Adipocyte (in vitro differentiated cells): ENCODE measurements around the gene SDCBP2.
"Not testable (repeated sequence)": the region's sequence is repeated elsewhere in the genome, so short reads cannot be mapped to it uniquely, and the experiment has no call there.

ENCODE experiments used
- DNase-seq: peaks from one replicate; pipeline ENCODE4 v3.0.0-alpha.2; 2015; ENCODE audit warnings: low read depth
- H3K27me3 ChIP-seq: replicated peaks from 2 replicates; pipeline ENCODE4 v1.7.0; 2013; ENCODE audit warnings: mild to moderate bottlenecking, low read length, moderate library complexity; ENCODE audit not compliant: control insufficient read depth, insufficient read depth
- H3K36me3 ChIP-seq: 2 replicates; pipeline ENCODE4 v1.7.0; 2013; ENCODE audit warnings: low read length, mild to moderate bottlenecking, moderate library complexity; ENCODE audit not compliant: control insufficient read depth, insufficient read depth, severe bottlenecking
- H3K4me1 ChIP-seq: 2 replicates; pipeline ENCODE4 v1.7.0; 2013; ENCODE audit warnings: mild to moderate bottlenecking, low read length, moderate library complexity; ENCODE audit not compliant: control insufficient read depth, insufficient read depth
- H3K4me3 ChIP-seq: 2 replicates; pipeline ENCODE4 v1.7.0; 2013; ENCODE audit warnings: mild to moderate bottlenecking, low read length, moderate library complexity
- H3K9ac ChIP-seq: 2 replicates; pipeline ENCODE4 v1.7.0; 2013; ENCODE audit warnings: mild to moderate bottlenecking, low read length, moderate library complexity
- H3K9me3 ChIP-seq: 2 replicates; pipeline ENCODE4 v1.7.0; 2013; ENCODE audit warnings: mild to moderate bottlenecking, low read length, moderate library complexity; ENCODE audit not compliant: control insufficient read depth

Gene SDCBP2

GRCh38 chr20:1357921-1358671 is 29.2 kb upstream of the SDCBP2 start:
- no peak for DNase-seq
- no peaks in the 10 kb centered on the region for H3K27me3 ChIP-seq
- no peaks in the 10 kb centered on the region for H3K4me1 ChIP-seq
- H3K4me3 ChIP-seq: no peak overlapping the region
- no peak overlapping the region for H3K9ac ChIP-seq
- H3K9me3 ChIP-seq: no peaks in the 10 kb centered on the region
- H3K36me3 ChIP-seq: peaks cover 60% of the 10 kb centered on the region

GRCh38 chr20:1353956-1354355 is 25.0 kb upstream of the SDCBP2 start:
- Histone ChIP-seq H3K4me1 (no peaks in the 10 kb centered on the region), H3K4me3 (no peak overlapping the region), H3K9ac (no peak overlapping the region), H3K36me3 (peaks cover 31% of the 10 kb centered on the region), H3K27me3 (no peaks in the 10 kb centered on the region), H3K9me3 (peaks cover 3% of the 10 kb centered on the region)
- no peak for DNase-seq

- Histone ChIP-seq H3K27me3 (no peaks in the 10 kb centered on the region), H3K9ac (no peak overlapping the region), H3K4me3 (no peak overlapping the region), H3K9me3 (peaks cover 12% of the 10 kb centered on the region), H3K36me3 (no peaks in the 10 kb centered on the region), H3K4me1 (peaks cover 21% of the 10 kb centered on the region)
- no peak for DNase-seq
Observed at GRCh38 chr20:1346315-1346969, 17.5 kb upstream of the SDCBP2 start.

- no peak overlapping the region for H3K4me3 ChIP-seq
- no peaks in the 10 kb centered on the region for H3K27me3 ChIP-seq
- peaks cover 22% of the 10 kb centered on the region for H3K4me1 ChIP-seq
- H3K36me3 ChIP-seq: no peaks in the 10 kb centered on the region
- DNase-seq: no peak
- H3K9me3 ChIP-seq: peaks cover 12% of the 10 kb centered on the region
- H3K9ac ChIP-seq: no peak overlapping the region
Observed at GRCh38 chr20:1345756-1346093, 16.8 kb upstream of the SDCBP2 start.

GRCh38 chr20:1345030-1345755 is 16.3 kb upstream of the SDCBP2 start:
- Histone ChIP-seq H3K4me3 (no peak overlapping the region), H3K36me3 (no peaks in the 10 kb centered on the region), H3K9me3 (peaks cover 12% of the 10 kb centered on the region), H3K27me3 (no peaks in the 10 kb centered on the region), H3K9ac (no peak overlapping the region), H3K4me1 (peaks cover 22% of the 10 kb centered on the region)
- DNase-seq: no peak

- not testable (repeated sequence) for H3K36me3 ChIP-seq, H3K9ac ChIP-seq, H3K4me3 ChIP-seq, H3K9me3 ChIP-seq, H3K27me3 ChIP-seq, DNase-seq
- peaks cover 26% of the 10 kb centered on the region for H3K4me1 ChIP-seq
Observed at GRCh38 chr20:1343446-1344124, 14.6 kb upstream of the SDCBP2 start.

- H3K4me3 ChIP-seq: no peak overlapping the region
Observed at GRCh38 chr20:1341561-1342265, 12.8 kb upstream of the SDCBP2 start.

GRCh38 chr20:1338801-1339200 is 9.9 kb upstream of the SDCBP2 start:
- no peak for DNase-seq
- no peaks in the 10 kb centered on the region for H3K9me3 ChIP-seq
- H3K4me3 ChIP-seq: no peak overlapping the region
- H3K27me3 ChIP-seq: no peaks in the 10 kb centered on the region
- no peak overlapping the region for H3K9ac ChIP-seq
- H3K4me1 ChIP-seq: peaks cover 34% of the 10 kb centered on the region
- H3K36me3 ChIP-seq: peaks cover 3% of the 10 kb centered on the region

More at GRCh38 chr20:1341561-1342265, 12.8 kb upstream of the SDCBP2 start:
- no peak for DNase-seq
- H3K9ac ChIP-seq: no peak overlapping the region
- H3K4me1 ChIP-seq: peaks cover 31% of the 10 kb centered on the region
- no peaks in the 10 kb centered on the region for H3K27me3 ChIP-seq
- H3K9me3 ChIP-seq: no peaks in the 10 kb centered on the region
- no peaks in the 10 kb centered on the region for H3K36me3 ChIP-seq

GRCh38 chr20:1338096-1338495 is 9.2 kb upstream of the SDCBP2 start:
- peaks cover 6% of the 10 kb centered on the region for H3K36me3 ChIP-seq
- no peaks in the 10 kb centered on the region for H3K9me3 ChIP-seq
- no peak overlapping the region for H3K4me3 ChIP-seq
- H3K9ac ChIP-seq: no peak overlapping the region
- H3K4me1 ChIP-seq: peaks cover 28% of the 10 kb centered on the region
- H3K27me3 ChIP-seq: no peaks in the 10 kb centered on the region
- DNase-seq: no peak

GRCh38 chr20:1337441-1337840 is 8.5 kb upstream of the SDCBP2 start:
- Histone ChIP-seq H3K4me1 (peaks cover 28% of the 10 kb centered on the region), H3K9ac (no peak overlapping the region), H3K4me3 (no peak overlapping the region), H3K27me3 (no peaks in the 10 kb centered on the region), H3K9me3 (no peaks in the 10 kb centered on the region), H3K36me3 (peaks cover 13% of the 10 kb centered on the region)
- no peak for DNase-seq
